Ecto neural progenitor cell (in vitro differentiated cells): ENCODE data around the gene ANKRD13D.
A peak's percentile ranks its signal among the peaks of the same experiment; 100 is the strongest.

Experiments used
- DNase-seq: peaks from one replicate; pipeline ENCODE4 v3.0.0-alpha.2; 2018; ENCODE audit warnings: low spot score

Gene ANKRD13D

GRCh38 chr11:67302571-67303131, 13.5 kb downstream of the ANKRD13D start:
- peak; percentile 72 for DNase-seq

DNA sequence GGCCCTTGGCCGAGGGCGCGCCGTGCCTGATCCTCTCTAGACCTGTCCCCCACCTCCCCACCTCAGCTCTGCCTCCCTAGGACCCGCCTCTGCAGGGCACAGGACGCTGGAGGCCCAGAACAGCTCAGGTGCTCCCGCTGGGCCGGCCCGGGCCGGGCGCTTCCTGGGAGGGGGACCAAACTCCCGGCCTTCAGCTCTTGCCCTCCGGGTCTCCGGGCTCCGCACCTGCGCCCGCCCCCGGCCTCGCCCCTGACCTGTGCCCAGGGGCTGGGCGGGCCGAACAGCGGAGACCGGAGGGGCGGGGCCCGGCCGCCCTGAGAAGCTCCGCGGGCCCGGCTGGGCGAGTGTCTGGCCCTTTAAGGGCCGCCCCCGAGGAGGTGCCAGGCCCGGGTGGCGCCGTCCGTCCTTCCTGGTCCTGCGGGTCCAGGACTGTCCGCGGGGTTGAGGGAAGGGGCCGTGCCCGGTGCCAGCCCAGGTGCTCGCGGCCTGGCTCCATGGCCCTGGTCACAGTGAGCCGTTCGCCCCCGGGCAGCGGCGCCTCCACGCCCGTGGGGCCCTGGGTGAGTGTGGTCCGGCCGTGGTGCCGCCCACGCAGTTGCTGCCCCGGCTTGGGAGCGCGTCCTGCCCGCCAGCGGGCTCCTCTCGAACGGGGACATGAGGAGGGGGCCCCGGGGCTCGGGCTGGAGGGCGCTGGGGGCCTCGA, 14.2 kb downstream of the ANKRD13D start, which contains the start of gene SSH3:
TSS of gene SSH3 (plus strand) at position 399 of the 703 bp plus-strand sequence. CDS start at position 495, 96 bp downstream.
- DNase-seq = peak; percentile 74

GRCh38 chr11:67303835-67304411, 14.8 kb downstream of the ANKRD13D start:
- DNase-seq = peak; percentile 64

DNA sequence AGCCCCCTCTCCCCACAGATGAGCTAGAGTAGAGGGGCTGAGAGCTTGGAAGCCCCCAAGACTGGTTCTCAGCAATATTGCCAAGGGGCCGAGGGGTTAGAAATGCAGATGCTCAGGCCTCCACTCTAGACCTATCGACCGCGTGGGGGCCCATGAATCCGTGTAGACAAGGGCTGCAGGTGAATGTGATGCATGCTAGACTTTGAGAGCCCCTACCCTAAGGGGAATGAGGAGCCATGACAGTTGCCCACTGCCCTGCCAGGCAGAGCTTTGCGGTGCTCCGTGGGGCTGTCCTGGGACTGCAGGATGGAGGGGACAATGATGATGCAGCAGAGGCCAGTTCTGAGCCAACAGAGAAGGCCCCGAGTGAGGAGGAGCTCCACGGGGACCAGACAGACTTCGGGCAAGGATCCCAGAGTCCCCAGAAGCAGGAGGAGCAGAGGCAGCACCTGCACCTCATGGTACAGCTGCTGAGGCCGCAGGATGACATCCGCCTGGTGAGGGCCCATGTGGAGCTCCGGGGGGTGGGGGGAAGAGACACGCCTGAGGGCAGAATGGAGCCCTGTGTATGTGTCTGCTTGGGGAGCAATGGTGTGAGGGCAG, 15.5 kb downstream of the ANKRD13D start:
- peak; percentile 42 for DNase-seq

DNA sequence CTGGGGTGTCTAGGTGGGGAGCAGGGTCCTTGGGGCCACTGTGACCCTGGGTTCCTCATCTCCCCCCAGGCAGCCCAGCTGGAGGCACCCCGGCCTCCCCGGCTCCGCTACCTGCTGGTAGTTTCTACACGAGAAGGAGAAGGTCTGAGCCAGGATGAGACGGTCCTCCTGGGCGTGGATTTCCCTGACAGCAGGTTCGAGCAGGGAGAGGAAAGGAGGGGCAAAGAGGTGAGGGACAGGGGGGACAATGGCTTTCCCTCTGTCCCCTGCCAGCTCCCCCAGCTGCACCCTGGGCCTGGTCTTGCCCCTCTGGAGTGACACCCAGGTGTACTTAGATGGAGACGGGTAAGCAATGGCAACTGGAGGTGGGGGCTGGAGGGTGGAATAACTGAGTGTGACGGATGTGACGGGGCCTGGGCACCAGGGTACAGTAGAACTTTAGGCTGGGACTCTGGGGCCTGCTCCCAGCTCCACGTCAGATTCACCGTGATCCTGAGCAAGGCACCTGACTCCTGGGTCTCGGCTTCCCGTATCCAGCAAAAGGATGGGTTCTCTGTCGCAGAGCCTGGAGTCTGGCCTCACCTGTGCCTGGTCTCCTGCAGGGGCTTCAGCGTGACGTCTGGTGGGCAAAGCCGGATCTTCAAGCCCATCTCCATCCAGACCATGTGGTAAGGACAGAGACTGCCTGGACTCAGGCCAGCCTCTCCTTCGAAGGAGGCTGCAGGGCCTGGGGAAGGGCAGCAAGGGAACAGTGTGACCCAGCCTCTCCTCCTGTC, 17.9 kb downstream of the ANKRD13D start:
- no peak for DNase-seq

GRCh38 chr11:67307545-67308001, 18.5 kb downstream of the ANKRD13D start:
- no peak for DNase-seq

GRCh38 chr11:67308031-67308866, 19.1 kb downstream of the ANKRD13D start:
- DNase-seq = no peak

DNA sequence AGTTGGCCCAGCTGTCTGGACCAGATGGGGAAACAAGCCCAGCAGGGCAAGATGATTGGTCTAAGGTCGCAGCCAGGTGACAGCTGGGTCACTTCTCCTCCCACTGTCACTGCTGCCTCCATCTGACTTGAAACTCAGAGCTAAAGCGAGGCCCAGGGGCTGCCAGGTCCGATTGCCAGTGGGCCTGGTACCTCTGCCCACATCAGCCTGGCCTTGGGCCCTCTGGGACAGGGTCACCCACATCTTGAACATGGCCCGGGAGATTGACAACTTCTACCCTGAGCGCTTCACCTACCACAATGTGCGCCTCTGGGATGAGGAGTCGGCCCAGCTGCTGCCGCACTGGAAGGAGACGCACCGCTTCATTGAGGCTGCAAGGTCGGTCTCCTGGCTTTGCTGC, 20.1 kb downstream of the ANKRD13D start:
- DNase-seq = no peak

- no peak for DNase-seq
Observed at GRCh38 chr11:67309661-67310061, 20.6 kb downstream of the ANKRD13D start.

GRCh38 chr11:67310246-67311050, 21.3 kb downstream of the ANKRD13D start:
- DNase-seq = no peak

- no peak for DNase-seq
Observed at GRCh38 chr11:67311051-67311555, 22.0 kb downstream of the ANKRD13D start.

GRCh38 chr11:67311556-67312082, 22.5 kb downstream of the ANKRD13D start:
- DNase-seq = no peak

GRCh38 chr11:67312187-67313021, 23.3 kb downstream of the ANKRD13D start:
- no peak for DNase-seq

- no peak for DNase-seq
Observed at GRCh38 chr11:67313125-67313890, 24.2 kb downstream of the ANKRD13D start.

DNA sequence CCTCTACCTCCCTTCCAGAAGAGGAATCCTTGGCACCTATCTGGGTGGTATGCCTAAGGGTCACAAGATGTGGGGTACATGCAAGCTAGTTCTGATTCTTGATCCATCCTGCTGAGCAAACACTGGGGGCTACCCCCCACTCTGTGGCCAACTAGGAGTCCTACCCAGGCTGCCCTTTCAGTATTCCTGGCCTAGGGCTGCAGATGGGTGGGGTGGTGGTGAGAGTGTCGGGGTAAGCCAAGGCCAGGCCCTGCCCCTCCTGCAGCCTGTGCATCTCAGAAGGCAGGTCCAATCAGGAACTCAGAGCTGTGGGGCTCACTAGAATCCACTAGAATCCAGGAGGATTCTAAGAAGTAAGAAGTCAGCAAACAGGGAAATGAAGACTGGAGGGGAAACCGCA, 25.1 kb downstream of the ANKRD13D start:
- no peak for DNase-seq

DNA sequence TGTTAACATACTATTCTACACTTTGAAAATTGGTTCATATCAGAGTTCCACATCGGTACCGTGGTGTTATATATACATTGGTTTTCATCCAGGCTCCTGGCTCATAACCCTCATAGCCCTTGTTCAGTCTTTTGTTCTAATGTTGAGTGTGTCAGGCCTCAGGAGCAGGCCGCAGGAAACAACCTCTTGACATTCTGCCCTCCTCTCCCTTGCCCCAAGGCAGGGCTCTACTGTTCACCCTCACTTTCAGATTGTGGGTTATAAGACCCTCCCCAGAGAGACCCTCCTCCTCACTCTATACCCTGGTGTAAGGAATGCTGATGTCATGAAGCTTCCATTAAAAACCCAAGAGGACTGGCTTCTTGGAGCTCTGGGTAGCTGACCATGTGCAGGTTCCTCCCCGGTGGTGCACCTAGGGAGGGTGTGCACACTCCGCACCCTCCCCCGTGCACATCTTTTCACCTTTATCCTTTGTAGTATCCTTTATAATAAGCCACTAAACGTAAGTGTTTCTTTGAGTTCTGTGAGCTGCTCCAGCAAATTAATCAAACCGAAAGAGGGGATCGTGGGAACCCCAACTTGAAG, 26.3 kb downstream of the ANKRD13D start:
- DNase-seq = no peak

DNA sequence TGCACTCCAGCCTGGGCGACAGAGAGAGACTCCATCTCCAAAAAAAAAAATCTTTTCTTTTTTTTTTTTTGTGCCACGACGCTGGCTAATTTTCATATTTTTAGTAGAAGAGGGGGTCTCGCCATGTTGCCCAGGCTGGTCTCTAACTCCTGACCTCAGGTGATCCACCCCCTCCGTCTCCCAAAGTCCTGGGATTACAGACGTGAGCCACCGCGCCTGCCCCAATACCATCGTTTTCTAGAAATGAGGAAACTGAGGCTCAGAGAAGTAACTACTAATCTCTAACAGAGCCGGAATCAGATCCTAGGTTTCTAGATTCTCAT, 27.7 kb downstream of the ANKRD13D start:
- DNase-seq = no peak
